MM.1S (cell line): Measurements from ENCODE around the gene CUL7.

ENCODE experiments used
- DNase-seq: peaks from one replicate; pipeline ENCODE4 v3.0.0-alpha.2; 2015
- H2AFZ ChIP-seq: fragments of 300-600 bp; sonication (generic); 2 replicates; pipeline ENCODE4 v1.6.0; 2016; ENCODE audit warnings: antibody characterized with exemption, low read length
- H3F3A ChIP-seq: fragments of 300-600 bp; sonication (generic); 2 replicates; pipeline ENCODE4 v1.6.1; 2016; ENCODE audit warnings: mild to moderate bottlenecking, antibody characterized with exemption, low read length, moderate library complexity, mixed read lengths; ENCODE audit not compliant: insufficient read depth
- H3K27ac ChIP-seq: fragments of 300-600 bp; sonication (generic); 2 replicates; pipeline ENCODE4 v1.5.1; 2016; ENCODE audit warnings: mild to moderate bottlenecking, low read length
- H3K27me3 ChIP-seq: fragments of 300-600 bp; sonication (generic); replicated peaks from 2 replicates; pipeline ENCODE4 v1.6.0; 2016; ENCODE audit warnings: low read length; ENCODE audit not compliant: insufficient read depth
- H3K36me3 ChIP-seq: fragments of 300-600 bp; sonication (generic); replicated peaks from 2 replicates; pipeline ENCODE4 v1.6.1; 2016; ENCODE audit warnings: mild to moderate bottlenecking, low read length, mixed read lengths; ENCODE audit not compliant: insufficient read depth
- H3K4me1 ChIP-seq: fragments of 300-600 bp; sonication (generic); 2 replicates; pipeline ENCODE4 v1.6.1; 2016; ENCODE audit warnings: low read length, mixed read lengths
- H3K4me2 ChIP-seq: fragments of 300-600 bp; sonication (generic); 2 replicates; pipeline ENCODE4 v1.6.0; 2016; ENCODE audit warnings: low read depth, low read length
- H3K4me3 ChIP-seq: fragments of 300-600 bp; sonication (generic); 2 replicates; pipeline ENCODE4 v1.5.1; 2016; ENCODE audit warnings: low read length, mixed read lengths
- H3K79me2 ChIP-seq: fragments of 300-600 bp; sonication (generic); 2 replicates; pipeline ENCODE4 v1.6.1; 2016; ENCODE audit warnings: mixed run types, low read length, mixed read lengths
- H3K9ac ChIP-seq: fragments of 300-600 bp; sonication (generic); 2 replicates; pipeline ENCODE4 v1.6.1; 2016; ENCODE audit warnings: low read length, mixed read lengths
- H3K9me2 ChIP-seq: fragments of 300-600 bp; sonication (generic); replicated peaks from 2 replicates; pipeline ENCODE4 v1.6.1; 2016; ENCODE audit warnings: mild to moderate bottlenecking, low read length, mixed read lengths; ENCODE audit not compliant: insufficient read depth
- H3K9me3 ChIP-seq: fragments of 300-600 bp; sonication (generic); replicated peaks from 2 replicates; pipeline ENCODE4 v1.6.1; 2016; ENCODE audit warnings: mild to moderate bottlenecking, low read length, mixed read lengths; ENCODE audit not compliant: insufficient read depth
- H4K20me1 ChIP-seq: fragments of 300-600 bp; sonication (generic); 2 replicates; pipeline ENCODE4 v1.6.1; 2016; ENCODE audit warnings: mild to moderate bottlenecking, low read length, moderate library complexity, mixed read lengths; ENCODE audit not compliant: insufficient read depth
- CTCF ChIP-seq: fragments of 300-600 bp; sonication (generic); IDR thresholded peaks from 2 replicates; pipeline ENCODE4 v1.5.1; 2016; ENCODE audit warnings: antibody characterized with exemption, low read length, mixed read lengths
- EZH2 ChIP-seq: fragments of 300-600 bp; sonication (generic); optimal IDR thresholded peaks from 2 replicates; pipeline ENCODE3; 2017; ENCODE audit warnings: low read depth, mild to moderate bottlenecking, antibody characterized with exemption, low read length, mixed read lengths
- EZH2phosphoT487 ChIP-seq: fragments of 300-600 bp; sonication (generic); IDR thresholded peaks from 2 replicates; pipeline ENCODE4 v1.6.1; 2018; ENCODE audit warnings: antibody characterized with exemption, low read length

Gene CUL7

GRCh38 chr6:43007126-43007525 lies 46.5 kb downstream of the CUL7 start:
- Histone ChIP-seq H4K20me1 (no peaks in the 10 kb centered on the region), H3K36me3 (no peaks in the 10 kb centered on the region)

GRCh38 chr6:43006251-43006650 lies 47.4 kb downstream of the CUL7 start:
- H3K4me1 ChIP-seq: no peaks in the 10 kb centered on the region
- no peak overlapping the region for H2AFZ ChIP-seq
- no peaks in the 10 kb centered on the region for H3K79me2 ChIP-seq
- no peaks in the 10 kb centered on the region for H3K9me3 ChIP-seq
- H3K4me3 ChIP-seq: no peak overlapping the region
- H4K20me1 ChIP-seq: no peaks in the 10 kb centered on the region
- H3K9ac ChIP-seq: no peak overlapping the region
- H3K27ac ChIP-seq: no peak overlapping the region
- H3F3A ChIP-seq: no peaks in the 10 kb centered on the region
- no peaks in the 10 kb centered on the region for H3K9me2 ChIP-seq
- H3K36me3 ChIP-seq: no peaks in the 10 kb centered on the region
- no peak for DNase-seq
- H3K4me2 ChIP-seq: no peak overlapping the region
- no peaks in the 10 kb centered on the region for H3K27me3 ChIP-seq
- TF ChIP-seq EZH2phosphoT487: no peak
- TF ChIP-seq CTCF: no peak
- no peak for TF ChIP-seq EZH2

More at GRCh38 chr6:43007126-43007525, 46.5 kb downstream of the CUL7 start:
- TF ChIP-seq EZH2phosphoT487 (no peak), CTCF (no peak), EZH2 (no peak)
- Histone ChIP-seq H3K9ac (no peak overlapping the region), H3K4me2 (no peak overlapping the region), H3K9me2 (no peaks in the 10 kb centered on the region), H3F3A (no peaks in the 10 kb centered on the region), H3K4me1 (0 out of 2 replicates have a peak, but pooled peaks cover 2% of the 10 kb centered on the region), H3K79me2 (peaks cover 6% of the 10 kb centered on the region), H3K27ac (no peak overlapping the region), H3K9me3 (no peaks in the 10 kb centered on the region), H3K27me3 (no peaks in the 10 kb centered on the region), H2AFZ (no peak overlapping the region), H3K4me3 (no peak overlapping the region)
- DNase-seq: no peak

GRCh38 chr6:43005844-43006243 lies 47.8 kb downstream of the CUL7 start:
- no peaks in the 10 kb centered on the region for H4K20me1 ChIP-seq
- H3K4me2 ChIP-seq: no peak overlapping the region
- TF ChIP-seq EZH2phosphoT487 (no peak), EZH2 (no peak), CTCF (no peak)
- H3F3A ChIP-seq: no peaks in the 10 kb centered on the region
- no peaks in the 10 kb centered on the region for H3K9me2 ChIP-seq
- no peaks in the 10 kb centered on the region for H3K36me3 ChIP-seq
- H3K9ac ChIP-seq: no peak overlapping the region
- no peak overlapping the region for H3K4me3 ChIP-seq
- DNase-seq: no peak
- H3K27me3 ChIP-seq: no peaks in the 10 kb centered on the region
- no peaks in the 10 kb centered on the region for H3K9me3 ChIP-seq
- H3K27ac ChIP-seq: no peak overlapping the region
- H3K4me1 ChIP-seq: no peaks in the 10 kb centered on the region
- no peak overlapping the region for H2AFZ ChIP-seq
- H3K79me2 ChIP-seq: no peaks in the 10 kb centered on the region
